ENCODE data around the gene IL17RB. TPM values are rescaled to one million over a fixed set of nuclear protein-coding genes. Genes with fewer than 3 reads are reported as not detected.

IL17RB gene
- total RNA-seq, 4 donors from 2014 or later = 0.52 to 0.83 (median 0.63) TPM; not detected in 1

- peaks cover 0 to 4% (median 0%) of the 10 kb centered on the region in 4 donors for H3K36me3 ChIP-seq
- WGBS = 93% methylated on average over 5 of the region's 6 CpGs
Observed at GRCh38 chr3:53834429-53835095, 11.8 kb upstream of the IL17RB start.

GRCh38 chr3:53835257-53835656, 11.1 kb upstream of the IL17RB start:
- H3K36me3 ChIP-seq = peaks cover 0 to 4% (median 0%) of the 10 kb centered on the region in 4 donors
- no peak for DNase-seq (ENCODE audit: extremely low spot score)
- 100% methylated on average over 1 of the region's 1 CpG for WGBS
- H3K27me3 ChIP-seq = peaks cover 0 to 4% (median 0%) of the 10 kb centered on the region in 4 donors
- intact Hi-C loops (cut with DNase I) = no loop called here
- no peak for TF ChIP-seq POLR2A (IDR thresholded peaks at IDR 0.05; ENCODE audit: low read depth)
- no peak for TF ChIP-seq EP300 (IDR thresholded peaks at IDR 0.05)
- no peak for TF ChIP-seq POLR2AphosphoS5 (IDR thresholded peaks at IDR 0.05)
- TF ChIP-seq CTCF (IDR thresholded peaks at IDR 0.05) = no peak
- no peak overlapping the region for H3K4me3 ChIP-seq
- no peak overlapping the region for H3K27ac ChIP-seq (replicated peaks in 1 of 4)
- no peaks in the 10 kb centered on the region for H3K9me3 ChIP-seq
- H3K4me1 ChIP-seq = no peaks in the 10 kb centered on the region

More at GRCh38 chr3:53834429-53835095, 11.8 kb upstream of the IL17RB start:
- intact Hi-C loops (cut with DNase I) = no loop called here
- no peak for DNase-seq (ENCODE audit: extremely low spot score)
- H3K9me3 ChIP-seq = no peaks in the 10 kb centered on the region
- no peak overlapping the region for H3K27ac ChIP-seq (replicated peaks in 1 of 4)
- peaks cover 0 to 4% (median 0%) of the 10 kb centered on the region in 4 donors for H3K27me3 ChIP-seq
- H3K4me3 ChIP-seq = no peak overlapping the region
- TF ChIP-seq CTCF (IDR thresholded peaks at IDR 0.05) (no peak), POLR2AphosphoS5 (IDR thresholded peaks at IDR 0.05) (no peak), POLR2A (IDR thresholded peaks at IDR 0.05; ENCODE audit: low read depth) (no peak), EP300 (IDR thresholded peaks at IDR 0.05) (no peak)
- H3K4me1 ChIP-seq = no peaks in the 10 kb centered on the region

DNA sequence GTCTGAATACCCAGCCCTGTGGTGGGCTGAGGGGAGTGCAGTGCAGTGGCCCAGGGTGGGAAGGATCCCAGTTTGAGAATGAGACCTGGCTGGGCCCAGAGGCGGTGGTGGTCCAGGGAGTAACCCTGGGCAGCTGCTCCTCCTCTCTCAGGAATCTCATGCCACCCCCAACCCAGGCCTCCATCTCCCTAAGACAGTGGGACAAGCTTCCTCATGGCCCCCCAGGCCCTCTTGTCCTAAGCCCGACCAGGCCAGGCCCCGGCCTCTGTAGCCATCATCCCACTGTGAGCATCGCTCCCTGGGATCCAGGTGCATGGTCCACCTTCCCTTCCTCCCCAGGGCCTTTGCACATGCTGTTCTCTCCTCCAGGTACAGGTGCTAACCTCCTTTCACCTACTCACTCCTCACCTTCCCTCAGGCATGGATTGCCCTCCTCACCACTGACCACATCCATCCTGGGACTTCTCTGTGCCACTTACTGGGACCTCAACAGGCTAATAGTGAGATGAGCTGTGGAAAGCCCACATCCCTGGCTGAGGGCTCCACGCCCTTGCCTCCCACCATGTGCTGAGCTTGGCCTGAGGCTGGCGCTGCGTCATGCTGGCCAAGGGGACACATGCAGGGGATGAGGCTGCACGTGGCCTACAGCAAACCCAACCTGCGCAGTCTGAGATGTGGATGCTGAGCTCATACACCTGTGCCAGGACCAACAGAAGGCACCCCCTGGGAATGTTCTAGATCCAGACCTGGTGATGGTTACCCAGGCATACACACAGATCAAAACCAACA, 10.1 kb upstream of the IL17RB start:
- WGBS = 98% methylated on average over 5 of the region's 9 CpGs
- TF ChIP-seq EP300 (IDR thresholded peaks at IDR 0.05) (no peak), POLR2A (IDR thresholded peaks at IDR 0.05; ENCODE audit: low read depth) (no peak), CTCF (IDR thresholded peaks at IDR 0.05) (no peak), POLR2AphosphoS5 (IDR thresholded peaks at IDR 0.05) (no peak)
- no peaks in the 10 kb centered on the region for H3K4me1 ChIP-seq
- DNase-seq (ENCODE audit: extremely low spot score) = no peak
- H3K9me3 ChIP-seq = no peaks in the 10 kb centered on the region
- H3K4me3 ChIP-seq = no peak overlapping the region
- peaks cover 0 to 4% (median 0%) of the 10 kb centered on the region in 4 donors for H3K27me3 ChIP-seq
- no peak overlapping the region for H3K27ac ChIP-seq (replicated peaks in 1 of 4)
- intact Hi-C loops (cut with DNase I) = no loop called here
- H3K36me3 ChIP-seq = peaks cover 0 to 4% (median 0%) of the 10 kb centered on the region in 4 donors

- peaks cover 0 to 4% (median 0%) of the 10 kb centered on the region in 4 donors for H3K36me3 ChIP-seq
- intact Hi-C loops (cut with DNase I) = no loop called here
Observed at GRCh38 chr3:53837331-53837730, 9.0 kb upstream of the IL17RB start.

More at GRCh38 chr3:53837331-53837730, 9.0 kb upstream of the IL17RB start:
- TF ChIP-seq CTCF (IDR thresholded peaks at IDR 0.05) (no peak), POLR2AphosphoS5 (IDR thresholded peaks at IDR 0.05) (no peak), EP300 (IDR thresholded peaks at IDR 0.05) (no peak), POLR2A (IDR thresholded peaks at IDR 0.05; ENCODE audit: low read depth) (no peak)
- Histone ChIP-seq H3K4me1 (no peaks in the 10 kb centered on the region), H3K9me3 (no peaks in the 10 kb centered on the region), H3K27ac (replicated peaks in 1 of 4) (no peak overlapping the region), H3K4me3 (no peak overlapping the region), H3K27me3 (peaks cover 0 to 4% (median 0%) of the 10 kb centered on the region in 4 donors)
- 79% methylated on average over 10 of the region's 10 CpGs for WGBS
- DNase-seq (ENCODE audit: extremely low spot score) = no peak
